K562 (cell line): ENCODE data around the gene POLR2L. TPM values are rescaled to one million over a fixed set of nuclear protein-coding genes. Genes with fewer than 3 reads are reported as not detected.

Source experiments
- ELF2 ChIP-seq: fragments of 250-450 bp; sonication (Bioruptor Pico); IDR thresholded peaks from 2 replicates; pipeline ENCODE4 v1.5.0; 2021; ENCODE audit warnings: mild to moderate bottlenecking
- HEY1 ChIP-seq: fragments of 250-450 bp; sonication (Bioruptor Pico); IDR thresholded peaks from 2 replicates; pipeline ENCODE4 v1.5.0; 2020; ENCODE audit warnings: mild to moderate bottlenecking, moderate library complexity, borderline replicate concordance
- SREBF1 ChIP-seq: fragments of 150-350 bp; IDR thresholded peaks from 2 replicates; pipeline ENCODE4 v1.6.1; 2014; ENCODE audit warnings: antibody characterized with exemption, low read depth, low read length, borderline replicate concordance
- XRCC3 ChIP-seq: fragments of 450-650 bp; IDR thresholded peaks from 2 replicates; pipeline ENCODE4 v1.6.1; 2017; ENCODE audit warnings: mild to moderate bottlenecking, moderate library complexity
- ZBTB17 ChIP-seq: fragments of 450-650 bp; formaldehyde crosslinking; IDR thresholded peaks from 2 replicates; pipeline ENCODE4 v1.4.0; 2020; ENCODE audit warnings: mild to moderate bottlenecking
- ZNF592 ChIP-seq: fragments of 450-650 bp; IDR thresholded peaks from 2 replicates; pipeline ENCODE4 v1.6.1; 2017; ENCODE audit warnings: antibody characterized with exemption, mild to moderate bottlenecking
- polyA plus RNA-seq, 8 experiments: library from polyadenylated mRNA; depleted of rRNA in 4 of 8; stranded (reverse) in 5 of 8; unstranded in 3 of 8; fragments of >200 nt; fragmentation: Nextera tagmentation in 2 of 8; fragmentation: Illumina TruSeq in 1 of 8; extraction: Ambion mirVana in 2 of 8; extraction: Trizol in 1 of 8; gene quantifications; 2 replicates each; pipeline versions ENCODE4 v1.2.1 to v1.2.3, GENCODE V29; 2011 to 2014; ENCODE audit warnings: inconsistent platforms in 1 of 8, missing spikeins in 1 of 8
- total RNA-seq, 7 experiments: library from RNA; depleted of rRNA in 6 of 7; stranded (reverse); fragments of >200 nt in 6 of 7; fragmentation: Illumina TruSeq in 2 of 7; extraction: Trizol in 2 of 7; gene quantifications; 2 replicates each; pipeline versions ENCODE4 v1.2.1 to v1.2.3, GENCODE V29; 2011 to 2021; ENCODE audit warnings: low replicate concordance in 1 of 7
- TF ChIP-seq, protein P1 (sequence below): fragments of 450-650 bp; IDR thresholded peaks from 2 replicates; pipeline ENCODE4 v1.6.1; 2016; ENCODE audit warnings: mild to moderate bottlenecking, moderate library complexity

The POLR2L gene
- total and polyA plus RNA-seq, 9 of the 15 experiments (the other 6 are each of a cell fraction or from before 2014, with no cell fraction given): 38.3 to 688 (median 108) TPM

GRCh38 chr11:816433-816779, 25.9 kb downstream of the POLR2L start (continued):
- TF ChIP-seq SREBF1: no peak
- no peak for TF ChIP-seq ELF2 (CRISPR knock-in tag)
- TF ChIP-seq HEY1 (CRISPR knock-in tag): no peak
- no peak for TF ChIP-seq ZNF592
- no peak for TF ChIP-seq ZBTB17 (CRISPR knock-in tag)
- TF ChIP-seq XRCC3: no peak
- TF ChIP-seq, protein P1, sequence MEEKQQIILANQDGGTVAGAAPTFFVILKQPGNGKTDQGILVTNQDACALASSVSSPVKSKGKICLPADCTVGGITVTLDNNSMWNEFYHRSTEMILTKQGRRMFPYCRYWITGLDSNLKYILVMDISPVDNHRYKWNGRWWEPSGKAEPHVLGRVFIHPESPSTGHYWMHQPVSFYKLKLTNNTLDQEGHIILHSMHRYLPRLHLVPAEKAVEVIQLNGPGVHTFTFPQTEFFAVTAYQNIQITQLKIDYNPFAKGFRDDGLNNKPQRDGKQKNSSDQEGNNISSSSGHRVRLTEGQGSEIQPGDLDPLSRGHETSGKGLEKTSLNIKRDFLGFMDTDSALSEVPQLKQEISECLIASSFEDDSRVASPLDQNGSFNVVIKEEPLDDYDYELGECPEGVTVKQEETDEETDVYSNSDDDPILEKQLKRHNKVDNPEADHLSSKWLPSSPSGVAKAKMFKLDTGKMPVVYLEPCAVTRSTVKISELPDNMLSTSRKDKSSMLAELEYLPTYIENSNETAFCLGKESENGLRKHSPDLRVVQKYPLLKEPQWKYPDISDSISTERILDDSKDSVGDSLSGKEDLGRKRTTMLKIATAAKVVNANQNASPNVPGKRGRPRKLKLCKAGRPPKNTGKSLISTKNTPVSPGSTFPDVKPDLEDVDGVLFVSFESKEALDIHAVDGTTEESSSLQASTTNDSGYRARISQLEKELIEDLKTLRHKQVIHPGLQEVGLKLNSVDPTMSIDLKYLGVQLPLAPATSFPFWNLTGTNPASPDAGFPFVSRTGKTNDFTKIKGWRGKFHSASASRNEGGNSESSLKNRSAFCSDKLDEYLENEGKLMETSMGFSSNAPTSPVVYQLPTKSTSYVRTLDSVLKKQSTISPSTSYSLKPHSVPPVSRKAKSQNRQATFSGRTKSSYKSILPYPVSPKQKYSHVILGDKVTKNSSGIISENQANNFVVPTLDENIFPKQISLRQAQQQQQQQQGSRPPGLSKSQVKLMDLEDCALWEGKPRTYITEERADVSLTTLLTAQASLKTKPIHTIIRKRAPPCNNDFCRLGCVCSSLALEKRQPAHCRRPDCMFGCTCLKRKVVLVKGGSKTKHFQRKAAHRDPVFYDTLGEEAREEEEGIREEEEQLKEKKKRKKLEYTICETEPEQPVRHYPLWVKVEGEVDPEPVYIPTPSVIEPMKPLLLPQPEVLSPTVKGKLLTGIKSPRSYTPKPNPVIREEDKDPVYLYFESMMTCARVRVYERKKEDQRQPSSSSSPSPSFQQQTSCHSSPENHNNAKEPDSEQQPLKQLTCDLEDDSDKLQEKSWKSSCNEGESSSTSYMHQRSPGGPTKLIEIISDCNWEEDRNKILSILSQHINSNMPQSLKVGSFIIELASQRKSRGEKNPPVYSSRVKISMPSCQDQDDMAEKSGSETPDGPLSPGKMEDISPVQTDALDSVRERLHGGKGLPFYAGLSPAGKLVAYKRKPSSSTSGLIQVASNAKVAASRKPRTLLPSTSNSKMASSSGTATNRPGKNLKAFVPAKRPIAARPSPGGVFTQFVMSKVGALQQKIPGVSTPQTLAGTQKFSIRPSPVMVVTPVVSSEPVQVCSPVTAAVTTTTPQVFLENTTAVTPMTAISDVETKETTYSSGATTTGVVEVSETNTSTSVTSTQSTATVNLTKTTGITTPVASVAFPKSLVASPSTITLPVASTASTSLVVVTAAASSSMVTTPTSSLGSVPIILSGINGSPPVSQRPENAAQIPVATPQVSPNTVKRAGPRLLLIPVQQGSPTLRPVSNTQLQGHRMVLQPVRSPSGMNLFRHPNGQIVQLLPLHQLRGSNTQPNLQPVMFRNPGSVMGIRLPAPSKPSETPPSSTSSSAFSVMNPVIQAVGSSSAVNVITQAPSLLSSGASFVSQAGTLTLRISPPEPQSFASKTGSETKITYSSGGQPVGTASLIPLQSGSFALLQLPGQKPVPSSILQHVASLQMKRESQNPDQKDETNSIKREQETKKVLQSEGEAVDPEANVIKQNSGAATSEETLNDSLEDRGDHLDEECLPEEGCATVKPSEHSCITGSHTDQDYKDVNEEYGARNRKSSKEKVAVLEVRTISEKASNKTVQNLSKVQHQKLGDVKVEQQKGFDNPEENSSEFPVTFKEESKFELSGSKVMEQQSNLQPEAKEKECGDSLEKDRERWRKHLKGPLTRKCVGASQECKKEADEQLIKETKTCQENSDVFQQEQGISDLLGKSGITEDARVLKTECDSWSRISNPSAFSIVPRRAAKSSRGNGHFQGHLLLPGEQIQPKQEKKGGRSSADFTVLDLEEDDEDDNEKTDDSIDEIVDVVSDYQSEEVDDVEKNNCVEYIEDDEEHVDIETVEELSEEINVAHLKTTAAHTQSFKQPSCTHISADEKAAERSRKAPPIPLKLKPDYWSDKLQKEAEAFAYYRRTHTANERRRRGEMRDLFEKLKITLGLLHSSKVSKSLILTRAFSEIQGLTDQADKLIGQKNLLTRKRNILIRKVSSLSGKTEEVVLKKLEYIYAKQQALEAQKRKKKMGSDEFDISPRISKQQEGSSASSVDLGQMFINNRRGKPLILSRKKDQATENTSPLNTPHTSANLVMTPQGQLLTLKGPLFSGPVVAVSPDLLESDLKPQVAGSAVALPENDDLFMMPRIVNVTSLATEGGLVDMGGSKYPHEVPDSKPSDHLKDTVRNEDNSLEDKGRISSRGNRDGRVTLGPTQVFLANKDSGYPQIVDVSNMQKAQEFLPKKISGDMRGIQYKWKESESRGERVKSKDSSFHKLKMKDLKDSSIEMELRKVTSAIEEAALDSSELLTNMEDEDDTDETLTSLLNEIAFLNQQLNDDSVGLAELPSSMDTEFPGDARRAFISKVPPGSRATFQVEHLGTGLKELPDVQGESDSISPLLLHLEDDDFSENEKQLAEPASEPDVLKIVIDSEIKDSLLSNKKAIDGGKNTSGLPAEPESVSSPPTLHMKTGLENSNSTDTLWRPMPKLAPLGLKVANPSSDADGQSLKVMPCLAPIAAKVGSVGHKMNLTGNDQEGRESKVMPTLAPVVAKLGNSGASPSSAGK: peak; percentile 59; the same call in 1 of the 2 replicates
